TTC549 (cell line): Measurements from ENCODE around the gene SBF2.
A peak's percentile ranks its signal among the peaks of the same experiment; 100 is the strongest.

Experiments
- FAIRE-seq: peaks from 2 replicates; lab custom pipeline; 2012; peaks lifted over from hg19 to GRCh38; lab: Jason Lieb, UNC

Gene SBF2

GRCh38 chr11:10317776-10318526 is 23.9 kb upstream of the SBF2 start:
- FAIRE-seq, result peak; percentile 78

DNA sequence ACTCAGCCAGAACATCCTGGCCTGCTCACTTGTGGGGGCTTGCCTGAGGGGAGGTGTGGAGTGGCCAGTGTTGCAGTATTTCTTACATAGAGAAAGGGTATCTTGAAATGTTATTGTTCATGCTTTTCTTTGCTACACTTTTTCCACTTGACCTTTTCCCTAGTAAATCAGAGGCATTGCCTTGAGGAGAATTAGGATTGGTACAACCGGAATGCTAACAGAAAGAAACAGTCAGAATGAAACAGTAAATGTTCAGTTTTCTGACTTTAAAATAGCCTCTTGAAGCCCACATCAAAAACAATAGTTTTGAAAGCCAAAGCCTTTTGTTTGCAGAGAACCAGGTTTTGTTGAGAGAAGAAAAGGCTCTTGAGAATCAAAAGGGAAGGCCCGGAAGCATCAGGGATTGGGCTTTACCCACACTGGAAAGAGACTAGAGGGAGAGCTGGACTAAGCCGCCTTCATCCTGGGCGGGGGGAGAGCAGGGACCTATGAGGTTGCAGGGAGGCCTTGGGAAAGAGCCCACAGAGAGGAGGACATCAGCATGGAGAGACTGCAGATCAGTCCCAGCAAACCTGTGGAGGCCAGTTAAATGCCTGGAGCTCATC is 23.2 kb upstream of the SBF2 start:
- peak; percentile 98 for FAIRE-seq

- no peak for FAIRE-seq
These were observed 21.1 kb upstream of the SBF2 start for GRCh38 chr11:10315083-10315482.

DNA sequence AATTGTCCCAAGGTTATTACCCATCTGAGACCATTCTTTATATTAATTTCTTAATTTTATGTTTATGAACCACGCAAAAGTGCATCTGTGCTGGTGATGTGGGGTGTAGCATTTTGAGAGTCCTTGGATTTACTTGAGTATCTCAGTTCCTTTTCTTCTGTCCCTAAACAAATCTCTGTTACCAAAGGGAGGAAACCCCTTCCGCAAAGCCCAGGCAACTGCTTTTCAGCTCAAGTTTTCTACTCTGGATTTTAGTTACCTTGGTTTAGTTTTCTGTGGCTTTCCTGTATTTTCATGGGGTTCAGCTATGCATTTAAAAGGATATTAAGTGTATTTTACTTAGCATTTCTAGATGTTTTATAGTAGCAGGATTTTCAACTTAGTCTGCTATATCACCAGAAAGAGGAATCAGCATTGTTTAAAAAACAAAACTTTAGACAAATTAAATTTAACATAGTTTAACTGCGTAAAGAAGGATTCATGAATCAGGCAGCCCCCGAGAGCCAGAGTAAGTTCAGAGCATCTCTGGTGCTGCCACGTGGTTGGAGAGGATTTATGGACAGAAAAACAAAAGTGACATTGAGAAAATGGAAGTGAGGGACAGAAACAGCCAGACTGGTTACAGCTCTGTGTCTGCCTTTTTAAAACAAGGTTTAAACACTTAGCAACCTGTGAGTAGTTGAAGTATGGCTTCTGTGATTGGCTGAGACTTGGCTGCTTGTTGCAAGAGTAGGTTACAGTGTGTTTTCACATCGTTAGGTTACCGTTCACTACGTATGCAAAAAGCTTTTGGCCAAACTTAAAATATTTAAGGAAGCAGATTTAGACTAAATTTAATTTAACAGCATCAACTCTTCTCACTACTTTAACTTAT is 20.4 kb upstream of the SBF2 start:
- FAIRE-seq, result peak; percentile 92

- no peak for FAIRE-seq
These were observed 17.8 kb upstream of the SBF2 start for GRCh38 chr11:10311802-10312201.

DNA sequence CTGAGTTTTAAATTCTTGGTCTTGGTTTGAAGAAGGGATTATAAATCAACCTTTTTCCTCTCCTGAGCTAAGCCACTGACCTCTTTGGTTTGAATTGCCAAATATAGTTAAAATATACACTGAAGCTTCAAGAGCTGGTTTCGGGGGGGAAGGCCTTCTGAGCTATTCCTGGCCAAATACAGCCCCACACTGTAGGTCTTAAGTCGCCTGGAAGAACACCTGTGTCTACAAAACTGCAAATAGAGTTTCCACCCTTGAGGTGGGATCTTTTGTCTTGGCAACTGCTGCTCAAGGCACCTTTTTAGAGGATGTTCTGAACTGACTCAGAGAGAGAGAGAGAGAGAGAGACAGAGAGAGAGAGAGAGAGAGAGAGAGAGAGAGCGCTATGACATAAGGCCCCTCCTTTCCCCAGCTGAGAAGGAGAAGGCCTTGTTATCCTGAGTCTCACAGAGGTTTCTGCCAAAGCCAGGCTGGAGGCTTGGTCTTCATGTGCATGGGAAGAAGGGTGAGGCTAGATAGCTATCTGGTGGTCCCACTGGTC is 16.4 kb upstream of the SBF2 start:
- FAIRE-seq, result no peak

GRCh38 chr11:10309163-10310093 is 15.4 kb upstream of the SBF2 start:
- FAIRE-seq, result no peak

DNA sequence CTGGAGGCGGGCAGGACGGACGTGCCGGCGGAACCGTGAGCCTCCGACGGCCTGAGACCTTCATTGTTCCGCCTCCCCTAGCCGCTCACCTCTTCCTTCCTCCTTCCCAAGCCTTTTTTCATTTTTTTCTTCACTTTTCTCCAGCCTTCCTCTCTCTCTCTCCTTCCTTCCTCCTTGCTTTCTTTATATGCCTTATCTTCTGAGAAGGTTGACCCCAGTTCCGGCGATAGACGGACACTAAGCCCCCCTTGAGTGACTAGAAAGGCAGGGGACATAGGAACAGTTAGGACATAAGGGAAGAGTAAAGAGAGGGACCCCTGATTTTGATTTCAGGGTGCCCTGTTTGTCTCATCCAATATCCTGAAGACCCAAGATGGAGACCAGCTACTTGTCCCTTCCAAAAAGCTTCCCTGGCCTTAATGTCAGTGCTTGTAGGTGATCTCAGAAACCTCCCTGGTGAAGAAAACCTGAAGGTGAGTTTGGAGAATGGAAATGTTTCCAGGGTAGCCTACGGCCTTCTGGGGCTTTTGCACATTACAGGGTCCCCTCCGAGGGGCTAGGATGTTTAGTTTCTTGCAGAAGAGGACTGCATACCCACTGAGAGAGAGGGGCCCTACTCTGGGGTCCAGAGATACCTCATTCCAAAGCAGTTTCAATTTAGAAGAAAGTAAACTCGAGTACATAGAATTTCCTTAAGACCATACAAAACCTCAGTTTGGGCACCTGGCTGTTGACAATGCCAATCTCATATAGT is 14.4 kb upstream of the SBF2 start:
- no peak for FAIRE-seq

- FAIRE-seq, result peak; percentile 3
These were observed 13.6 kb upstream of the SBF2 start for GRCh38 chr11:10307400-10308200.

DNA sequence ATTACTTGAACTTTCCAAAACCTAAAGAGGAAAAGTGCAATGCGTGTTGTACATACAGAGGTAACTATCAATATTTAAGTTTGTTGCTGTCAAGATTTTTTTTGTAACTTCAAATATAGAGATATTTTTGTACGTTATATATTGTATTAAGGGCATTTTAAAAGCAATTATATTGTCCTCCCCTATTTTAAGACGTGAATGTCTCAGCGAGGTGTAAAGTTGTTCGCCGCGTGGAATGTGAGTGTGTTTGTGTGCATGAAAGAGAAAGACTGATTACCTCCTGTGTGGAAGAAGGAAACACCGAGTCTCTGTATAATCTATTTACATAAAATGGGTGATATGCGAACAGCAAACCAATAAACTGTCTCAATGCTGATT is 13.0 kb upstream of the SBF2 start:
- no peak for FAIRE-seq

GRCh38 chr11:10305964-10306918 is 12.2 kb upstream of the SBF2 start:
- FAIRE-seq, result no peak

DNA sequence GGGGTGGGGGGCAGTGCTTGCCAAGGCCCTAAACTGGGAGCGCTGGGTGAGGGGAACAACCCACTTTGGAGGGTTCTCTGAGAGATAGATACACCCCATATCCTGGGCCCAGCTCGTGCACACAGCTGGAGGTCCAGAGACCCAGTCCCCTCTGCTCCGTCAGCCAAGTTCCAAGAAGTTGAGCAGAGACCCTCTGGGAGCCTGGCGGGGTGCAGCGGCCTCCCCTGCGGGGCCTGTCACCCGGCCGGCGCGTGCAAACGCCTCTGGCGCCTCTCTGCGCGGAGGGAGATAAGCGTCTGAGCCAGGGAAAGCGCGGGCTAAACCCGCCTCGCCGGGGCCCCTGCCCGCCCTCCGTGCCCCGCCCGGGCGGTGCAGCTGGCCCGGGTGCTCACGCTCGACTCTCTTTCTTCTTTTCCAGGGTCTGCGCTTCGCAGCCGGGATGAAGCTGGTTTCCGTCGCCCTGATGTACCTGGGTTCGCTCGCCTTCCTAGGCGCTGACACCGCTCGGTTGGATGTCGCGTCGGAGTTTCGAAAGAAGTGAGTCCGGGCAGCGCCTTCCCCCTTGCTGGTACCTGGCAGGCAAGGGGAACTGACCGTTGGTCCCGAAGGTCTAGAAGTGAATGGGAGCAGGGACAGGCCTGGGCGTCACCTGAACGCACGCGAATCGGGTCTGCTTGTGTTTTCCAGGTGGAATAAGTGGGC is 11.4 kb upstream of the SBF2 start:
- no peak for FAIRE-seq

- FAIRE-seq, result no peak
These were observed 10.7 kb upstream of the SBF2 start, which contains the start of gene ADM for GRCh38 chr11:10304495-10305261. ADM (plus strand) TSS chr11:10305073; CDS start chr11:10305701, 628 bp downstream.

- no peak for FAIRE-seq
These were observed 9.7 kb upstream of the SBF2 start for GRCh38 chr11:10303558-10304363.

DNA sequence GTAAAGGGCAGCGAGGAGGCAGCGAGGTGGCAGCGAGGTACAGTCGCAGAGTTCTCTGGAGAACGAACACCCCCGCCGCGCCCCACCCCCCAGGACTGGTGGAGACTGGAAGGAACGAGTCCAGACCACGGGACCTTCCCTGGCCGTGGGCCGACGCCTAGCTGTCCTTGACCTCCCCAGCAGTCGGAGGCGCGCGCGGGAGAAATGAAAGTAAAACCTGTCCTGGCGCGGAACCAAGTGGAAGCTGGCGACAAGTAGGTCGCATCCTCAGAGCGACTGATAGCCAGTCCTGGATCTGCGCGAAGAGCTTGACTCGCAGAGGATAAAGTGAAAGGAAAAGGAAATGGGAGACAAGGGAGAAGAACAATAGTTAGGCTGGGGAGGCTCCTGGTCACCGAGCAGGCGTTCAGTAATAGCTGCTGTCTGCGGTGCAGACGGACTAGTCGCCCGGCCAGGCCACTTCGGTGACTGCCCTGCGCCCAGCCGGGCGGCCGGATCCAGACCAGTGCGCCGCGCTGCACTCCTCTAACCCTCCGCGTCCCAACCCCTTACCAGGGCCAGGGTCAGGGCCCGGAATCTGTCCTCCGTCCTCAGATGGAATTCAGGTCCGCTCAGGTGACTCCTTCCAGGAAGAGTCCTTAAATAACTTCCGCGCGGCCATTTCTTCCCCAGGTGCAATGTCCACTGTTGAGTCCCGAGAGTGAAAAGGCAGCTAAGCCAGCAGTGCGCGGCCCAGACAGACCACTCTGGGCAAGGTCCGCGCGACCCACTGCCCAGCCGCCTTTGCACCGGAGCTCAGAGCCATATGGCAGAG is 8.9 kb upstream of the SBF2 start:
- no peak for FAIRE-seq

- FAIRE-seq, result no peak
These were observed 8.3 kb upstream of the SBF2 start for GRCh38 chr11:10302359-10302743.
